Measurements from ENCODE around the gene CTNNA1. TPM values are rescaled to one million over a fixed set of nuclear protein-coding genes. Genes with fewer than 3 reads are reported as not detected.
"Not testable (repeated sequence)": the region's sequence is repeated elsewhere in the genome, so short reads cannot be mapped to it uniquely, and the experiment has no call there.

The CTNNA1 gene
- total RNA-seq, 2 donors from 2014 or later: 13.7 to 20.9 TPM

DNA sequence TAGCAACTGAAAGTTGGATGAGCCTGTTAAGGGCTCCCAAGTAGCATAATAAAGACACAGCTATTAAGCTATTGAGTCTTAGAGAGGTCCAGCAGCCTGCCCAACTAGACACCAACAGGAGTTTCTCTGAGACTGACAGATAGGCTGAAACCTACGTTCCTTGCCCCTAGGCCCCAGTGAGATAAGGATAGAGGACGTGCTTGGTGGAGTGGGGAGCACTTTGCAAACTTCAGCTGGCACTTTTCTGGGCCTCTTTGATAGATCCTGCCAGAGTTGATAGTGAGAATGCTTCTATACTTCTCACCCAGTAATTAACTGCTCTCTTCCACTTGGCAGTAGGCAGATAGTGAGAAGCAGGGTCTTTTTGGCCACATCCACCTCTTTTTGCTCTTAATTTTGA, 20.8 kb upstream of the CTNNA1 start:
- DNase-seq (no peak), ATAC-seq (no peak)
- Mint-ChIP-seq H3K27ac (no peak overlapping the region), H3K4me1 (peaks cover 6% of the 10 kb centered on the region), H3K27me3 (peaks cover 36% of the 10 kb centered on the region), H3K36me3 (ENCODE audit: low read depth) (peaks cover 5% of the 10 kb centered on the region), H3K4me3 (no peak overlapping the region)
- no peaks in the 10 kb centered on the region for H3K9me3 ChIP-seq (ENCODE audit: control insufficient read depth, low read length, poor library complexity, severe bottlenecking)

DNA sequence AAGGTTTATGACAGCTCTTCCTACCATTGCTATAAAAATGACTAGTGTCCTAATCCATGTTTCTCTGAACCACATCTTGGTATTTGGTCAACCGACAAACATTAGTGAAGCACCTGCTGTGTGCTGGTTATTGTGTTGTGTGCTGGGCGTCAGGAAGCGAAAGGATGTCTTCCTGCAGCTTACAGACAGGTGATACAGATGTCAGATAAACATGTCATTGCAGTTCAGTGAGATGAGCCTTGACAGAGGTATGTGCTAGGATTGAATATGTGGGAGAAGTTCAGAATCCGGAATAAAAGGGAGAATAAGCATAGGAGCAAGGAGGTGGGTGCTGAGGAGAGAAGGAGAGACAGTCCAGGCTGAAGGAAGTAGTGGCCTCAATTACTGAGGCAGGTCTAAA, 20.3 kb upstream of the CTNNA1 start:
- peaks cover 5% of the 10 kb centered on the region for H3K36me3 Mint-ChIP-seq (ENCODE audit: low read depth)
- peaks cover 6% of the 10 kb centered on the region for H3K4me1 Mint-ChIP-seq
- no peak overlapping the region for H3K27ac Mint-ChIP-seq
- H3K9me3 ChIP-seq (ENCODE audit: control insufficient read depth, low read length, poor library complexity, severe bottlenecking): no peaks in the 10 kb centered on the region
- ATAC-seq (no peak), DNase-seq (no peak)
- H3K27me3 Mint-ChIP-seq: peaks cover 36% of the 10 kb centered on the region
- H3K4me3 Mint-ChIP-seq: no peak overlapping the region

DNA sequence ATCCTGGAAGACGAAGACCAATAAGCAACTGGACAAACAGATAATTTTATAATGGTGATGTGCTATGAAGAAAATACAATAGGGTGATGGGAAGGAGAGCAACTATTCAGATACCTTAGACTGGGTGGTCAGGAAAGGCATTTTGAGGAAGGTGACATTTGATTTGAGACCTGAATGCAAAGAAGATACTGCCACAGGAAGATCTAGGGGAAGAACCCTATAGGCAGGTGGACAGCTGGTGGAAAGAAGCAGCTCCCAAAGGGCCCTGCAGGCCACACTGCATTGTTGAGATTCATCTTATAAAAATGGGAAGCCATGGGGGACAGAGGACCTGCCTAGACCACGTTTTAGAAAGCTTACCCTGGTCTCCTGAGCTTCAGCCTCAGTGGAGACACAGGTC, 19.7 kb upstream of the CTNNA1 start:
- Mint-ChIP-seq H3K4me1 (peaks cover 6% of the 10 kb centered on the region), H3K27me3 (peaks cover 39% of the 10 kb centered on the region), H3K36me3 (ENCODE audit: low read depth) (peaks cover 5% of the 10 kb centered on the region), H3K27ac (no peak overlapping the region), H3K4me3 (no peak overlapping the region)
- no peak for DNase-seq
- H3K9me3 ChIP-seq (ENCODE audit: control insufficient read depth, low read length, poor library complexity, severe bottlenecking): no peaks in the 10 kb centered on the region
- no peak for ATAC-seq

DNA sequence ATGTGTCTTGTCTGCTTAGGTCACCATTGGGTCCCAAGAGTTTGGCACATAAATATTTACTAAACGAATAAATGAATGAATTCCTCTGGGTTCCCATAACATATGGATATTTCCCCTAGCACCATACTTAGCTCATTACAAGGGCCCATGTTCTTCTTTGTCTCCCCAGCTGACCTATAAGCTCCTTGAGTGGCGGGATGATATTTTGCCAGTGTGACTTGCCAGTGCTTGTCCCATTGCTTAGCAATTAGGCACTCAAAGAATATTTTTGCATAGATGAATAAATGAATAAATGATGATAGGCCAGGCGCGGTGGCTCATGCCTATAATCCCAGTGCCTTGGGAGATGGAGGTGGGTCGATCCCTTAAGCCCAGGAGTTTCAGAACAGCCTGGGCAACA, 16.9 kb upstream of the CTNNA1 start:
- H3K4me1 Mint-ChIP-seq: peaks cover 2% of the 10 kb centered on the region
- H3K36me3 Mint-ChIP-seq (ENCODE audit: low read depth): peaks cover 3% of the 10 kb centered on the region
- H3K27me3 Mint-ChIP-seq: peaks cover 31% of the 10 kb centered on the region
- DNase-seq: no peak
- no peaks in the 10 kb centered on the region for H3K9me3 ChIP-seq (ENCODE audit: control insufficient read depth, low read length, poor library complexity, severe bottlenecking)
- no peak for ATAC-seq
- no peak overlapping the region for H3K4me3 Mint-ChIP-seq
- H3K27ac Mint-ChIP-seq: no peak overlapping the region

DNA sequence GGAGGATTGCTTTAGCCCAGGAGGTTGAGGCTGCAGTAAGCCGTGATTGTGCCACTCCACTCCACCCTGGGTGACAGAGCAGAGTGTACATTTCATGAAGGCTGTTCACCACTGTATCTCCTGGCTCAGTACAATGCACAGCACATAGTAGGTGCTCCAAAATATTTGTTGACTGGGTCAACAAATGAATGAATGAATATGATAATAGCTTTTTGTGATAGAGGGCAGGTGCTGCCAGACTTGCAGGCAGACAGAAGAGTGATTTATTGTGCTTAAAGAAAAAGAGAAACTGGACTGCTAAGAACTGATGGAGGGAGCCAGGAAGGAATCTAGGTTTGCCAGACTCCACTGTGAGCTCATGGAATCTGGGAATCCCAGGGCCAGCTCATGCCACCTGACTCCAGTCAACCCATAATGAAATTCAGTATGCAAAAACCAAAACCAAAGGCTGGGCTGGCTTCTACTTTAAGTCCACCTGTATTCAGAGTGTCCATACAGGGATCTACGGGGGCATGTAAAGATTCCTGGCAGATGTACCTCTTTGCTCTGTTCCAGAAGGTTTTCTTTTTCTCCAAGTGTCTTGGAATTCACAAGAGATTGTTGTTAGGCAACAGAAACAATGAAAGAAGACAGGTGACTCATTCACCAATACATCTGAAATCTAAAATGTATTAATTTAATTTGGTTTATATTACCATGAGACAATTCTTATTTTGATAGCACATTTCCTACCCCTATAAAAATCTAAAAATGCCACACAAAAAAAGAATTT, 15.5 kb upstream of the CTNNA1 start:
- no peak for ATAC-seq
- Mint-ChIP-seq H3K36me3 (ENCODE audit: low read depth) (peaks cover 6% of the 10 kb centered on the region), H3K27ac (no peak overlapping the region), H3K4me3 (no peak overlapping the region), H3K4me1 (peaks cover 10% of the 10 kb centered on the region), H3K27me3 (peaks cover 30% of the 10 kb centered on the region)
- DNase-seq: no peak
- H3K9me3 ChIP-seq (ENCODE audit: control insufficient read depth, low read length, poor library complexity, severe bottlenecking): no peaks in the 10 kb centered on the region

DNA sequence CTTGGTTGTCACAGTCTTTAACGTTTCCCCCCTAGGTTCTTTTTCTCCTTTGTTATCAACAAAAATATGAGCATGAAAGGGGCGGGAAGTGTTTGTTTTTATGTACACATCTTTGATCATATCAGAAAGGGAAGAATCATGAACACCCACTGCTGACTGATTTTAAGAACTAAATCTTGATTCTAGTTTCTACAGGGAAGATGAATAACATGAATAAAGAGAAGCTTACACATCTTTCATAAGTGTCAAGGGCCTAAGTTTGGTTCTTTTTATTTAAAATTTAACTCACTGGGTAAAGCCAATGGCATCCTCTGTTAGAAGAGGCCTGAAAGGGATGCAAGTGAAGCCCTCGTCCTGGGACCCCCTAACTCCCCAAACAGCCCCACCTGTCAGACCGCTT, 14.8 kb upstream of the CTNNA1 start:
- peaks cover 23% of the 10 kb centered on the region for H3K27me3 Mint-ChIP-seq
- H3K36me3 Mint-ChIP-seq (ENCODE audit: low read depth): peaks cover 6% of the 10 kb centered on the region
- ATAC-seq (no peak), DNase-seq (no peak)
- H3K4me1 Mint-ChIP-seq: peaks cover 13% of the 10 kb centered on the region
- H3K27ac Mint-ChIP-seq: no peak overlapping the region
- no peak overlapping the region for H3K4me3 Mint-ChIP-seq
- no peaks in the 10 kb centered on the region for H3K9me3 ChIP-seq (ENCODE audit: control insufficient read depth, low read length, poor library complexity, severe bottlenecking)

DNA sequence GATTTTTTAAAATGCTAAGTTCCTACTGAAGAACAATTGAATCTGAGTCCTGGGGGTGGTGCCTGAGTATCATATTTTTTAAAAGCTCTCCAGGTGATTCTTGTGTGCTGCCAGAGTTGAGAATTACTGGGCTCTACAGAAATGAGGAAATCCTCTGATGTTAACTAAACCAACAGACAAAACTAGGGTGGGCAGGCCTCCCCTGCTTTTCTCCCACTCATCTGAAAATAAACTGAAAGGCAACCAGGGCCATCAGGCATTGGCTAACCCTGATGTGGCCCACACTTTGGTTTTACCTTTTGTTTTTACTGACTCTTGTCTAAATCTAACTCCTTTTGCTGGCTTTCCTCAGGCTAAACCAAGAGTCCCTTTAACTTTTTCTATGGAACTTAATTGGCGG, 13.3 kb upstream of the CTNNA1 start:
- Mint-ChIP-seq H3K27me3 (peaks cover 27% of the 10 kb centered on the region), H3K27ac (no peak overlapping the region), H3K4me1 (peaks cover 13% of the 10 kb centered on the region), H3K36me3 (ENCODE audit: low read depth) (peaks cover 6% of the 10 kb centered on the region), H3K4me3 (no peak overlapping the region)
- no peaks in the 10 kb centered on the region for H3K9me3 ChIP-seq (ENCODE audit: control insufficient read depth, low read length, poor library complexity, severe bottlenecking)
- no peak for DNase-seq
- ATAC-seq: no peak

DNA sequence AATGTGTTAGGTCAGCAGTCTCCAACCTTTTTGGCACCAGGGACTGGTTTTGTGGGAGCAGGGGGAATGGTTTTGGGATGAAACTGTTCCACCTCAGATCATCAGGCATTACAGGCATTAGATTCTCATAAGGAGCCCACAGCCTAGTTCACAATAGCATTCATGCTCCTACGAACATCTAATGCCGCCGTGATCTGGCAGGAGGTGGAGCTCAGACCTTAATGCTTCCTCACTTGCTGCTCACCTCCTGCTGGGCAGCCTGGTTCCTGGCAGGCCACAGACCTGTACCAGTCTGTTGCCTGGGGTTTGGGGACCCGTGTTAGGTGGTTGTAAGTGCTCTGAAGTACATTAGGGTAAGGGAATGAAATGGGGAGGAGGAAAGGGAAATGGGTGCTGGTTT, 9.7 kb upstream of the CTNNA1 start:
- H3K27ac Mint-ChIP-seq: no peak overlapping the region
- no peak for ATAC-seq
- peaks cover 13% of the 10 kb centered on the region for H3K4me1 Mint-ChIP-seq
- DNase-seq: no peak
- peaks cover 5% of the 10 kb centered on the region for H3K36me3 Mint-ChIP-seq (ENCODE audit: low read depth)
- no peaks in the 10 kb centered on the region for H3K9me3 ChIP-seq (ENCODE audit: control insufficient read depth, low read length, poor library complexity, severe bottlenecking)
- H3K4me3 Mint-ChIP-seq: no peak overlapping the region
- peaks cover 23% of the 10 kb centered on the region for H3K27me3 Mint-ChIP-seq

DNA sequence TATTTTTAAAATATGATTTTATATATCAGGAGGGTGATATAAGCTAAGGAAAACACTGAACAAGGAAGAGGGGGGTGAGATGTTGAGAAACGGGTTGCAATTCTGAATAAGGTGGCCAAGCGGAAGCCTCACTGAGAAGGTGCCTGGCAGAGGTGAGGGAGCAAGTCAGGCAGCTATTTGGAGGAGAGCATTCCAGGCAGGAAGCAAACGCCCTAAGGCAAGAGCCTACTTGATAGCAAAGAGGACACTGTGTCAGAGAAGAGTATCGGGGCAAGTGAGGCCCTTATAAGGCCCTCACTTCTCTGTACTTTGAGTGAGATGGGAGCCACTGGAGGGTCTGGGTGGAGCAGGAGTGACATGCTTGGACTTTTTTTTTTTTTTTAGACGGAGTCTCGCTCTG, 8.0 kb upstream of the CTNNA1 start:
- no peak for ATAC-seq
- Mint-ChIP-seq H3K4me1 (peaks cover 13% of the 10 kb centered on the region), H3K4me3 (no peak overlapping the region), H3K36me3 (ENCODE audit: low read depth) (peaks cover 5% of the 10 kb centered on the region), H3K27ac (peak overlapping the region; percentile 21), H3K27me3 (peaks cover 18% of the 10 kb centered on the region)
- DNase-seq: no peak
- no peaks in the 10 kb centered on the region for H3K9me3 ChIP-seq (ENCODE audit: control insufficient read depth, low read length, poor library complexity, severe bottlenecking)

DNA sequence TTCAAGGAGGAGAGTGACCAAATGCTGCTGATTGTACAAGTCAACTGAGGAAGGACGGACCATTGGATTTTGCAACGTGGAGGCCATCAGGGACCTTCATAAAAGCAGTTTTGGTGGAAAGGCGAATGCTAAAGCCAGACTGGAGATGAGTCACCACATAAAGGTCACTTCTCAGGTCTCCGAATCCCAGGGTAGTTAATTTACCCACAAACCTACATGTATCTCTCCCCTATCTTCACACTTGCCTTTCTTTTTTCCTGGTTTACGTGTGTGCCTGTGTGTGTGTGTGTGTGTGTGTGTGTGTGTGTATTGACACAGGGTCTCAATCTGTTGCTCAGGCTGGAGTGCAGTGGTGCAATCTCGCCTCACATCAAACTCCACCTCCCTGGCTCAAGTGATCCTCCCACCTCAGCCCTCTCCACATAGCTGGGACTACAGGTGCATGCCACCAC, 4.6 kb upstream of the CTNNA1 start:
- no peaks in the 10 kb centered on the region for H3K9me3 ChIP-seq (ENCODE audit: control insufficient read depth, low read length, poor library complexity, severe bottlenecking)
- no peak overlapping the region for H3K4me3 Mint-ChIP-seq
- DNase-seq (no peak), ATAC-seq (no peak)
- peaks cover 12% of the 10 kb centered on the region for H3K27me3 Mint-ChIP-seq
- H3K36me3 Mint-ChIP-seq (ENCODE audit: low read depth): peaks cover 2% of the 10 kb centered on the region
- no peak overlapping the region for H3K27ac Mint-ChIP-seq
- peaks cover 7% of the 10 kb centered on the region for H3K4me1 Mint-ChIP-seq

DNA sequence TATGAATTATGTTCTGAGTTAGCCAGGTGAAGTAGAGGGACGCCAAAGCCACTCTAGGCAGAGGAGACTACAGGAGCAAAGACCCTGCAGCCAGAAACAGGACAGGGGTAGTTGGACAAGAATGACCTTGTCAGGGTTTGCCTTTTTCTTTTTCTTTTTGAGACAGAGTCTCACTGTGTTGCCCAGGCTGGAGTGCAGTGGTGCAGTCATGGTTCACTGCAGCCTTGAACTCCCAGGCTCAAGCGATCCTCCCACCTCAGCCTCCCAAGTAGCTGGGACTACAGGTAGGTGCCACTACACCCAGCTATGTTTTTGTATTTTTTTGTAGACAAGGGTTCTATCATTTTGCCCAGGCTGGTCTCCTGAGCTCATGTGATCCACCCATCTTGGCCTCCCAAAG, 1.9 kb upstream of the CTNNA1 start:
- not testable (repeated sequence) for H3K36me3 Mint-ChIP-seq (ENCODE audit: low read depth); H3K27ac Mint-ChIP-seq; H3K4me3 Mint-ChIP-seq; H3K9me3 ChIP-seq (ENCODE audit: control insufficient read depth, low read length, poor library complexity, severe bottlenecking); DNase-seq; ATAC-seq
- H3K4me1 Mint-ChIP-seq: peaks cover 19% of the 10 kb centered on the region
- H3K27me3 Mint-ChIP-seq: peaks cover 23% of the 10 kb centered on the region

DNA sequence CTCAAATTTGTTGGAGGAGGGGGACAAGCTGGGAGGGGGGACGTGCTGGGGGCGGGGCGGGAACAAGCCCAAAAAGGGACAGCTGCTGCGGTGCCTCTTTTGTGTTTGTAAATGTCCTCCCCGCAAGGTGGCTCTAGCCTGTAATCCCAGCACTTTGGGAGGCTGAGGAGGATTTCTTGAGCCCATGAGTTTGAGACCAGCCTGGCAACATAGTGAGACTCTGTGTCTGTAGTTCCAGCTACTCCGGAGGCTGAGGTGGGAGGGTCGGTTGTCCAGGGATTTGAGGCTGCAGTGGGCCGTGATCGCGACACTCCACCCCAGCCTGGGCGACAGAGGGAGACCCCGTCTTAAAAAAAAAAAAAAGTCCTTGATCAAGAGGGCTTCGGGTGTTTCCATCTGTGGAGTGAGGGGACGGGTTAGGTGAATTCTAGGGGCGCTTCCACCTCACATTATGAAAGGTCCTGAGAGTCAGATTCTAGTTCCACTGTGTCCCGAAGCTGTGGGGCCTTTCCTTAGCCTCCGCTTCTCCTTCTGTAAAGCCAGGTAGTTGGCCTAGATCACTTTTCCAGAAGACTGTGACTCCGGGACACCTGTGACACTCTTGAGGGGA, 779 bp upstream of the CTNNA1 start:
- peaks cover 18% of the 10 kb centered on the region for H3K27me3 Mint-ChIP-seq
- peaks cover 5% of the 10 kb centered on the region for H3K36me3 Mint-ChIP-seq (ENCODE audit: low read depth)
- H3K27ac Mint-ChIP-seq: no peak overlapping the region
- H3K4me3 Mint-ChIP-seq: peak overlapping the region; percentile 83
- no peaks in the 10 kb centered on the region for H3K9me3 ChIP-seq (ENCODE audit: control insufficient read depth, low read length, poor library complexity, severe bottlenecking)
- DNase-seq: no peak
- ATAC-seq: no peak
- peaks cover 19% of the 10 kb centered on the region for H3K4me1 Mint-ChIP-seq

DNA sequence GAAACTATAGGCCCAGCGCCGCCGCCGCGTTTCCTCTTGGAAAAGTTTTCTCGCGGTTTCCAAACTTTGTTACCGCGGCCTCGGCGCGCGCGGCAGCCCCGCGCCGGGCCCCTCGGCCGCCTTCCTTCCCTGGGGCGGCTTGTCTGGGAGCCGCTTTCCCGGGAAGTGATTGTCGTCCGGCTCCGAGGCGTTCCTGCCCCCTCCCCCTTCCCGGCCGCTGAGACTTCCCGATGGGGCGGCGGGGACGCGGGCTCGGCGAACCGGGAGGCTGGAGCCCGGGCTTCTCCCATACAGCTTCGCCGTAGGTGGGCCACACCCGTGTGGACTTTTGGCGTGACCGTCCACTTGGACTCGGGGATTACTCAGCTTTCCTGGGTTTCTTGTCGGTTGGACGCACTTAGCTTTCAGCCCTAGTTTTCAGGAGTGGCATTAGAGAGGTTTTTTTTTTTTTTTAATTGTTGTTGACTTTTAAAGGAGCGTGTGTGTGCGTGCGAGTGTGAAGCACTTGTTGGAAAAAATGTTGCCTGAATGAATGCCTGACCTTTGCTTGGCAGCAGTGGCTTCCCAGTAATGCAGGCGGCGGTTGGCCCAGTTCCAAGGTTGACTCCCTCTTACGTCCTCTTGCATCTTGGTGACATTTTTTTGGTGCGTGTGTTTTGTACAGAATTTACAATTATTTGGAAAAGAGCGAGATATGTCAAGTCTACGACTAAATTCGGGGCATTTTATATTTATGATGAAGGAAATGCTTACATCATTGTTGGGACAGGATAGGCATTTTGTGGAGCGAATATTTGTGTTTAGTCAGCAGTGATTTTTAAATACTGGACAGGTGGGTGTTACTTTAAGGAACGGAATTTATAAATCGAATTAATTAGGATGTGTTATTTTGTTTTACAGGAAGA, 821 bp downstream of the CTNNA1 start:
- Mint-ChIP-seq H3K27ac (no peak overlapping the region), H3K4me3 (peak overlapping the region; percentile 86), H3K27me3 (peaks cover 18% of the 10 kb centered on the region), H3K36me3 (ENCODE audit: low read depth) (peaks cover 5% of the 10 kb centered on the region), H3K4me1 (peaks cover 19% of the 10 kb centered on the region)
- H3K9me3 ChIP-seq (ENCODE audit: control insufficient read depth, low read length, poor library complexity, severe bottlenecking): no peaks in the 10 kb centered on the region
- no peak for ATAC-seq
- DNase-seq: no peak

Measured in T-helper 17 cell (primary cell).